HG03457 (cell line): ENCODE data around the gene ZNF385A.

Experiments
- ATAC-seq: cut with Tn5 transposase; IDR thresholded peaks from one replicate; pipeline ENCODE4 v1.9.1; 2021; ENCODE audit warnings: moderate number of reproducible peaks; ENCODE audit not compliant: unreplicated experiment

Gene ZNF385A, protein sequence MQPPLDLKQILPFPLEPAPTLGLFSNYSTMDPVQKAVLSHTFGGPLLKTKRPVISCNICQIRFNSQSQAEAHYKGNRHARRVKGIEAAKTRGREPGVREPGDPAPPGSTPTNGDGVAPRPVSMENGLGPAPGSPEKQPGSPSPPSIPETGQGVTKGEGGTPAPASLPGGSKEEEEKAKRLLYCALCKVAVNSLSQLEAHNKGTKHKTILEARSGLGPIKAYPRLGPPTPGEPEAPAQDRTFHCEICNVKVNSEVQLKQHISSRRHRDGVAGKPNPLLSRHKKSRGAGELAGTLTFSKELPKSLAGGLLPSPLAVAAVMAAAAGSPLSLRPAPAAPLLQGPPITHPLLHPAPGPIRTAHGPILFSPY

DNA sequence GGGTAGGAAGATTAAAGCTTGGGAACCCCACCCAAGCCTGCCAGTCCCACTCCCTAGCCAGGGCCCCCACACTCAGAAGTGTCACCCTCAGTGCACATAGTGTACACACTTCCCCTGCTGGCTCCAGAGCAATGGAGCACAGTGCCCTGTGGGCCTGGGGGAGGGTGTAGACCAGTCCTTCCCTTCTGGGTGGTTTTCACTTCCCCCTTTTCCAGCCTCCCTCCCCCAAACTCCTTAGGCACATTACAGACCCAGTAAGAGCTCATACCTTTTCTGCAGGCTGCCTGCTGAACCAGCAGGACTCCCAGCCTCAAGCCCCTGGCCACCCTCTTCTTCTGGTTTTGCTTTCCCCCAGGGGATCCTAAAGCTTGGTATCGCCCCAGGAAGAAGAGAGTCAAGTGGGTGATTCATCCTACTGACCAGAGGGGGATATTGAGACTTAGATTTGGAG is at the start of gene ZNF385A:
Gene ZNF385A (minus strand): TSS at position 143 of the 451 bp plus-strand sequence. CDS start 219 bp downstream, outside the sequence.
- ATAC-seq = no peak

DNA sequence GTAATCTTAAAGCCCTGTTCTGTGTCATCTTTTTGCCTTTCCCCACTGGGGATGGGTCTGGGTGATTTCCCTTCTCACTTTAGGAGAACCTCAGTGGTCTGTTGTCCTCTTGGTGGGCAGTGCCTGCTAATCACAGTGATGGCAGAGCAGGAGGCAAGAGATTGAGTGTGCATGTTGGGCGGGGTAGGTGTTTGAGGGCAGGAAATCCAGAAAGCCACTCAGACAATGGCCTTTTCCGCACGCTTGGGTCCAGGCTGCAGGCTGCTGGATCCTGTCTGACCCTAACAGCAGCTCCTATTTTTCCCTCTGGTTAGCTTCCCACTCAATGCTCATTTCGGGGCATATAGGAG is 48.3 kb upstream of the ZNF385A start:
- ATAC-seq = no peak

DNA sequence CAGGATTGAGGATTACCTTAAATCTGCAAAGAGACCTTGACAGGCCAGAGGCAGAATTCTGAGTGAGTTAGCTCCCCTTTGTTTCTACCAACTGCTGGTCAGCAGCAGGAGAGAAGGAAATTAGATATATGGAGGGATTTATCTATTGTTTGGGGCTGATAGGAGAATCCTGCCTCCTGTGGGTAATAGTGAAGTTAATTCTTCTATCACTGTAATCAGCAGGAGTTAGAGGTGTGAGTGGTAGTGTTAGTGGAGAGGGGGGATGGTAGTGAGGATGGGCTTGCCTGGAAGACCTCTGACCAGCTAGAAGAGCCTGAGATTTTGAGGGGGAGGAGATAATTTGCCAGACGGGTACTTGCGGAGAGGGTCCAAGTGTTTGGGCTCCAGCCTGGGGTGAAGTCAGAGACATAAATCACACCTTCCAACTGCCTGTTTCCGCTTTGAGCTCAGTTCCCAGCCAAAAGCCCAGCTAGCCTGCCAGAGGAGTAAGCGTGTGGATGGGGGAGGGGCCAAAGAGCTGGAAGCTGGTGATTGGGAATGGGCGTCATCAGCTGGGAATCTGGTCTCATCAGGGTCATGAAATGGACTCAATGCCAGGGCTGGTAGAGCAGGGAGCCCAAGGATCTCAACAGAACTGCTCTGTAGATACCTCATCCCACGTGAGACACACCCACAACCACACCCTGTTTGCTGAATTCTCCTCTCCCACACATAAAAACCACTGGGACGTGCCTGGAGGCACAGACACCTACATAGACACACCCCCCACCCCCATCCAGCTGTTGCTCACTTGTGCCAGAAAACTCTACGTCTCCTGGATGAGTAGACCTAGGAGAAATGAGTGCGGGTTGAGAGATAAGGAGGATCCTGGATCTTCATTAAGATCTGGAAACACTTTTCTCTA is 47.6 kb upstream of the ZNF385A start:
- ATAC-seq = no peak

DNA sequence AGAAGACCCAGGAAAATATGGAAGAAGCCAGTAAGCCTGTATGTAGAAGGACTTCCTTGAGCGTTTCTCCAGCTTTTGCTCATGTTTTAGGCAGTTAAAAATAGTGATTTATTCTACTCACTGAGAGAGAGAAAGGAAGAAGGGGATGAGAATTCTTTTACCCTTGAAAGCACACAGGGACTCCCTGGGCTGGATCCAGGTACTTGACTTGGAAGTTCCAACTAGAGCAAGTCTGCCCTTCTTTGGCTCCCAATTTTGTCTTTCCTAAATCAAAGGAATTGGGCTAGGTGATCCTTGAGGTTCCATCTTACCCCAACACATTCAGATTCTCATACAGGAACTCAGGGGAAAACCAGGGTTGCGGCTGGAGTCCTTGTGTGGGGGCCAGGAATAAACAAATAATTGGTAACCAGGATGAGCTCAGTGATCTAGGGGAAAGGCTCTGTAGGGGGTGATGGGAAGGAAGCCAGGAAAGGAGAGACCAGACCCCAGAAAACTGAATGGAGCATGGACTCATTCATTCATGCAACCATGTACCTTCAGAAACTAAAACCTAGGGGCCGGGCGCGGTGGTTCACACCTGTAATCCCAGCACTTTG is 46.0 kb upstream of the ZNF385A start:
- no peak for ATAC-seq

DNA sequence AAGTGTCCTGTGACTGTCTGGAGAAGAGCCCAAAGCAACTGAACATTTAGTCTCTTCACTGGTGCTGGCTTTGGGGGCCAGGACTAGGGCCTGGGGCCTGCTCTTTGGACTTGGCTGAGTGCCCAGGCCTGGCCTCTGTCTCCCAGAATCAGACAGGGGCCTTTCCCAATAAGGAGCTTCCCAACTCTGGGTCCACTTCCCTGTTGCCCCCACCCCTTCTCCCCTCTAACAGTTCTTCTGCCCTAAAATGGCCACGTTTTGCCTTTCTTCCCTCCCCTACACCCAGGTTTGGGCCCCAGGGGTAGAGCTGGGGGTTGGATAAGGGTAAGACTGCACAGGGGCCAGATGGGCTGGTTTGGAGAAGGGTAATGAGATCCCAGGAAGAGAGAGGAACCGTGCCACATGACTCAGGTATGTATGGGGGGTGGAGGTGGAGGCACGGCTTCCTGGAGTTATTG is 44.5 kb upstream of the ZNF385A start:
- no peak for ATAC-seq

DNA sequence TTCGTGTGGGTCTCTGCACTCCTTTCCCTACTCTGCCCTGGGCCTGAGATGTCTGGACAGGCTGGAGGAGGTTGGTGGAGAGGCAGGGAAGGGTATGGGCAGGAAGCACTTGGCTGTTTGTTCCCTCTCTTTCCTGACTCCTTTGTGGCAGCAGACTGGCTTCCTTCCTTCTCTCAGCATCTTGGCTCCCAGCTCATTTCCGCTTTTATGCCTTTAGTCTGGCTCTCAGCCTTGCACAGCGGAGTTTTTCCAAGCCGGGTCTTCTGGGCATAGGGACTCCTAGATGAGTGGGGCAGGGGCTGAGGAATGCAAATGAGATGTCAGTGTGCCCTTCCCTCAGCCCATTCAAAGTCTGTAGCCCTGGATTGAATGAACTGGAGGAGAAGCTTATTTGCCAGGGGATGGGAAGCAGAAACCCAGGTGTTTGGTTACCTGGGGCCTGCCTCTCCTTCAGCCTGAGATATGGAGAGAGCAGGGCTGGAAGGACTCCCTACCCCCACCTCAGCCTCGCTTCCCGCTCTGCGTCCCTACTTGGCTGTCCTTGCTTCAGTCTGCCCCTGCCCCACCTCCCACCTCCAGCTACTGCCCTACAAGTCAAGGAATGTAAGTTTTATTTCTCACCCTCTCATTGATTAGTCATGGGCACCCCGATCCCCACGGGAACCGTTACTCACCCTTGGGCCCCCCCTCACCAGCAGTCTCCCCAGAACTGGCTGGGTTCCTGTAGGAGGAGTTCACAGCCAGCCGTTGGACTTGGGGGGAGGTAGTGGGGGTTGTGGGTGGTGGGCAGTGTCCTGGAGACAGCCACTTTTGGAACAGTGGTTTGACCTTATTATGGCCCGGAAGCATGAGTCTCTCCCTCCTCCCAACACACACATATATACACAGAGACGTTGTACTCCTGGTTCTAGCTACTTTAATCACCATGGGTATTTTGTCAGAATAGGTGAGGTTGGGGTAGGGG is 43.8 kb upstream of the ZNF385A start:
- ATAC-seq = no peak

DNA sequence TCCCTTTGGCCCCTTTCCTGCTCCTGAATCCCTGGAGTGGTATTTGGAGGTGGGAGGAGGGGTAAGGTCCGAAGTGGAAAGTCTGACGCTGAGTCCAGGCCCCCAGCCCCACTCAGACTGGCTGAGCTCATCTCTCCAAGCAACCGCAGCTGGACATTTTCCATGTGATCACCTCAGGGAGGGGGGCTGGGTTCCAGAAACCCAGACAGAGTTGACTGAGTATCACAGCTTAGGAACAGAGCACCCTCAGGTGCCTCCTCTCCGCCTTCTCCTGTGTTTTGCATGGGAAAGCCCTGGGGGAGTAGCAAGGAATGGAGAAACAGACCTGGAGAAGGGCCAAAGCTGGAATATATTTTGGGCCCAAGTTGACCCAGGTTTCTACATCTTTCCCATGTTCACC is 42.6 kb upstream of the ZNF385A start:
- no peak for ATAC-seq

DNA sequence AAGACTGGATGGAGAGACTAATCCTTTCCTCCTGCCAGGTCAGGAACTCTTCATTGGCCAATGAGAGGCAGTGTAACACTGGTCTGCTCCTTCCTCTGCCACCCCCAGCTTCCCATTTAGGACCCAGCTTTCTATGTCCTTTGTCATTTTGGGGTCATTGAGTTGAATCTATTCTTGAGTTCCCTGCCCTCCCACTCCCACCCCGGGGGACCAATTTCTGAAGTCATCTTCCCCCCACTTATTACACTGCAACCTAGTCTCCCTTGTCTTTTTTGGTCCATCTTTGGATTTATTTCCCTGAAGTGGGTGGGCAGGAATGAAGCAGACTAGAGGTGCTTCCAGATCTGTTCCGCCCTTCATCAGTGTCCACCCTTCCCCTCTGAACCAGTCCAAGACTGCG is 42.2 kb upstream of the ZNF385A start:
- no peak for ATAC-seq

DNA sequence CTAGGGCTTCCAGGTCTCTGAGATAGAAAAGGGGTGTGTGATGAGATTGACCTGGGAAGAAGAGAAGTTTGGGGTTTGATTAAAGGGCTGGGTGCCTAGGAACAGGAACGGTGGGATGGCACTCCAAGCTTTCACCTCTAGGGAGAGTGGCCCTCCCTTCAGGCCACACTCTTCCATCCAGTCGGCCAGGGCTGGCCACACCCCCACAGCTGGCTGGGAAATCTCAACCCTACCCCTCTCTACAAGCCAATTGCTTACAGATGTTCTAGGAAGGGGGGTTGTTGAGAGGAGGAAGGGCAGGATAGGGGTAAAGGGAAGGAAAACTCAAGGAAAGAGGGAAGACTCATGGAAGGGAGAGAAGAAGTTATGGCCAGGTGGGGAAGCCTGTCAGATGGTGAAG is 41.2 kb upstream of the ZNF385A start:
- no peak for ATAC-seq

DNA sequence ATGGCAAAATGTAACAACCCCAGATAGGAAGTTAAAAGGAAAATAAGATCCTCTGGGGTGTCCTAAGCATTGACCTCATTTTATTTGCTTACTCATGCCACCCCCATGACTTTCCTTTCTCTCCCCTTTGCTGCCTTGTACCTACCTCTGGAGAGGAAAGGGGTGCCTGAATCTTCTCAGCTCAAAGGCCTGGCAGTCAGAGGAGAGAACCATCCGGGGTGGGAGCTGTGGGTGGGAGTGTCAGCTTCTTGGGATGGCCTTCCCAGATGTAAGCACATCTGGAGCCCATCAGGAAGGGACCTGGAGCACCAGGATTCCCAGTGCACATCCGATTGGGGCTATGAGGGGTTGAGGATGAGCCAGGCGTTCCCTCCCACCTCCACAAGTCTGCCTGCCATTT is 39.7 kb upstream of the ZNF385A start:
- no peak for ATAC-seq

DNA sequence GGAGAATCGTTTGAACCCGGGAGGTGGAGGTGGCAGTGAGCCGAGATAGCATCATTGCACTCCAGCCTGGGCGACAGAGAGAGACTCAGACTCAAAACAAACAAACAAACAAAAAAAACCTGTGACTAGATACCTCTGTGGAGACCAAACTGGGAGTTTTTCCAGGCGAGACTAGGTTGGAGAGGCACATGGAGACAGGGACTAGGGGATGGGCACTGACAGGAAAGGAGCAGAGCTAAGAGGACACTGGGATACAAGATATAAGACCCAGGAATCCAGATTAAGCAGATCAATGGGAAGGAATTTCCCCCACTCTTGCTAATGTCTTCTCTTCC is 39.2 kb upstream of the ZNF385A start:
- ATAC-seq = no peak

DNA sequence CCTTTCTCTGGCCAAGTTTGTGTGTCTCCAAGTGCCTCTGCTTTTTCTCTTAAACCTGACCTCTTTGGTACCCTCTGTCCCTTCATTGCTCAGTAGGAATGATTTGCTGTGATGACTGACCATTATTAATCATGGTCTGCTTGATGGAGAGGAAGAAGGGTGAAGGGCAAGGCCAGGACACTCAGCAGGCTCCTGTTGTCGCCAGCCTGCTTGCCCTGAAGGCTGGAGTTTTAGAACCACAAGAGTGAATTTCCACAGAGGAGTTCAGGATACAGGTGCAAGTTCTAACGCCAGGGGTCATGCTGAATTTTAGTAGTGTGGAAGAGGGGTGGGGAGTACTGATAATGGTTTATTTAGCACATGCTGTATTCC is 37.3 kb upstream of the ZNF385A start:
- no peak for ATAC-seq

DNA sequence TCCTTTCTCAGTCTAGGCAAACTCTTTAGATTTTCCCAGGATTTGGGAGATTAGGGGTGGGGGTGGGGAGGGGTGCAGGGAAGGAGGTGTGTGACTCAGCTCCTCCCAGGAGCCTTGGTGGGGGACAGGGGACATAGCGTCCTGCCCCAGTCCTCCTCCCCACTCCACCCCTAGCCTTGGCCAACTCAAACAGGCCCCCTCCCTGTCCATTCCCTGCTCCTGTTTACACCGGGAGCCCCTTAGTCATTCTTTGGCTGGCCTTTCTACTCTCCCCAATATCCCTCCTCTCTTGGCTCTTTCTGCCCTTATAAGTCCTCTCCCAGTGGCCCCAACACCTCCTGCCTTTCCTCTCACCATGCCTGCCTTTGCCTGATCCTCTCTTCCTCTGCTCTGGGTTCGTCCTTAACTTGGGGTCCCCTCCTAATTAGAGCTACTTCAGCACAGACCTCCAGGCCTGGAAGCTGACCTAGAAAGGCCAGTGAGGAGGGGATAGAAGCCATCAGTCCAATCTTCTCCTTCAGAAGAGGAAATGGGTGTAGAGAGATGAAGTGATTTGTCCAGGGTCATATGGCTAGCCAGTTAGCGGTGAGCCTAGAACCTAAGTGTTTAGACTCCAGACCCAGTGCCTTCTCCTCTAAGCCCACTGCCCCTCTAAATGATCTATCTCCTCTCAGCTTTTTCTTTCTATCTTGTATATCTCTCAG is 36.8 kb upstream of the ZNF385A start:
- no peak for ATAC-seq

DNA sequence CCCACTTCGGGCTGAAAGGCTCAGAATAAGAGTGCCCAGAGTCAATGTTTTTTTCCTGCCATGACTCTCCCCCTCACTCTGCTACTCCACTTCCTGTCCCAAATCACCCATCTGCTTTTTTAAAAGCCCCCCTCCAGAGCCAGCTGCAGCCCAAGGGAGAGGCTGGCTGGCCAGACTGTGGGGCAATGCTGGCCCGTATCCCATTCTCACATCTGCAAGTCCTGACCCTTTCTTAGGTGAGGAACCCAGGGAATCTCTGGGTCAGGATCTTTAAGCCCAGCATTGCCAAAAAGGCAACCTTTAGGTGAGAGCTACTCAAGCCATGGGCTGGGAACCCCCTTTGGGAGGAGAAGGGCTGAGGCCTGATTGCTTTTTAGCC is 36.2 kb upstream of the ZNF385A start:
- no peak for ATAC-seq

DNA sequence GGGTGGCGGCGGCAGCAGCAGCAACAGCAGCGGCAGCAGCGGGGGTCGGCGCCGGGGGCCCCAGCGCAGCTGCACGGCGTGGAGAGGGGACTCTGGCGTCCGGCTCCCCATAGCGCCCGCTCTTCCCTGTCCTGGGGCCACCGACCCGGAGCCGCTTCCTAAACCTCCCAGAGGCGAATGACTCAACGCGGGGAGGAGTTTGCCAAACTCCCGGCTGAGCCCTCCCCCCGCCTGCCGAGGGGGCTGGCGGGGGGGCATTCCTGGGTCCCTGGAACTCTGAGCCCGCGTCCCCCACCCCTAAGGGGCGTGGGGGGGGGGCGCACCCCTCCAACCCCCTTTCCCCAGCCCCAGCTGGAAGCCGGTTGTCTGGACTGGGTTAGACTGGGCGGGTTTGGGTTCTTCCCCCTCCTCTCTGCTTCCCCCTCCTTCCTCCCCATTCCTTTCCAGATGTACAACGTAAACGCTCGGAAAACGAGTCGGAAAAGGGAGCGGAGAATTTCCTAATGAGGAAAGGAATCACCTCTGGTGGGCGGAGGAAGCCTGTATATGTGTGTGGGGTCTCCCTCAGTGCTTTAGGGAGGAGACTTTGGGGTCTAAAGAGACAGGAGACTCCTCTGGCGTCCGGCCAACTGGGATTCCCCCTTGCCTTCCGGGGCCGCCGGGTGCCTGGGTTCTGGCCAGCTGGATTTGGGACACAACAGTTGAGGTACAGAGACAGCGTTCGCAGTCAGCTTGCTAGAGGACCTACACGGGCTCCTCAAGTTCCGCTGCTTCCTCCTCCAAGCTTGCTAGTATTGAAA is 34.8 kb upstream of the ZNF385A start, which contains the start of gene ITGA5:
Gene ITGA5 (minus strand): TSS at position 179 of the 800 bp plus-strand sequence. CDS start 68 bp downstream, at position 111.
- no peak for ATAC-seq

DNA sequence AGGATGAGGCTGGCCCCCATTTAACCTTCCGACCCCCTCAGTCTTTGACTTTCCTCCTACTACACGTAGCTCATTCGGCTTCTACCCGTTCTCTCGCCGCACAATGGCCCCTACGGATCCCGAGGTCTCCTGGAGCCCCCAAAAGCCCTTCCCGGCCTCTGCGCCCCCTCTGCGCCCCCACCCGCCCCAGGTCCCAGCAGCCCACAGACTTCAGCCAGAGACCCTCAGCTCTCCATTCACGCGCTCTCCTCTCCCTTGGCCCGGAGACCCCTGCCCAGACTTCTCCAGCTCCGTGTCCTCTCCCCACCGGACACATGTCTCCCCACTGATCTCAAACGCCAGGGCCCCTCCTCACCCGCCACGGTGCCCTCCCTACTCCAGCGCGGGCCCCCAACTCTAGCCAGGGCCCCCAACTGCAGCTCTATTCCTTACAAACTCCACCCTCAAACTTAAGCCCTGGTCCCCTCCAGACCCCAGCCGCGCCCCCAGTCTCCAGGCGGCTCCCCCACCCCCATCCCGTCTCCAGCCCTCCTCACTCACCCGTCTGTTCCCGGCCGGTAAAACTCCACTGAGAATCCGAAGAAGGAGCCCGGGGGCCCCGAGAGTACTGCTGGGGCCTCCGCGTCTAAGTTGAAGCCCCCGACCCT is 34.0 kb upstream of the ZNF385A start:
- ATAC-seq = no peak

DNA sequence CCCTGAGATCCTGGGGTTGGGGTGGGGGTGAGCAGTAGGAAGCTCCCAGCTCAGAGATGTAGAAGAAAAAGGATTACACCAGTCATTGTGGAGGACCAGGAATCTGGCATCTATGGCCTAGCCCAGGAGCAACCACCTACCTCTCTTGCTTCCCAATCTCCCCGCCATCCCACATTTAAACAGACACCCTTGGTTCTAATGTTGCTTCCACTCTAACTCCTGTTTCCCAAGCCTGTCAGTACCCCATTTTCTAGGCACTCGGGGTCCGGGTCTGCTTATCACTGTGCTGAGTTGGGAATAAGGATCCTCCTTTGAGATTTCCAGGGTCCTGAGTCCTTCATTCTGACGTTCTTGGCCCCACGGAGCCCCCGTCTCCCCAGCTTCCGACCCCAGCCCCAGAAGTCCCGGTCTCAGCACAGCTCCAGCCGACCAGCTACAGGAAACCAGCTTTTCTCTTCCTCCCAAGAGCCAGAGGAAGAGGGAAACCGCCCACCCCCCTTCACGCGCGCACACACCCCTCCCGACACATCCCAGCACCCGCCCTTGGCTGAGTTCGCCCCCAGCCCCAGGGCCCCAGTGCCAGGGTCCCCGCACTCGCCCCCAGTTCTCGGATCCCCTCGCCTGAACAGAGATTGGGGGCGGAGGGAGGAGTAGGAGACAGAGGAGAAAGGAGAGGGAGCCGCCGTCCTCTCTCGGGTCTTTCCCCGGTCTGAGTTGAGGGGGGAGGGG is 33.3 kb upstream of the ZNF385A start:
- no peak for ATAC-seq
